ENCODE data around the gene APEH. TPM values are rescaled to one million over a fixed set of nuclear protein-coding genes. Genes with fewer than 3 reads are reported as not detected.

Gene APEH
- total and polyA plus RNA-seq, 2 of the 4 experiments (the other 2 are of a cell fraction): 89.2 to 142 TPM

GRCh38 chr3:49675912-49676311 lies 1.8 kb downstream of the APEH start:
- H3K27ac ChIP-seq (ENCODE audit: insufficient read depth, low read length): no peak overlapping the region
- in situ Hi-C loops (cut with MboI; ENCODE audit: low sequenced_read_pairs): loop anchor here (5.0 kb wide), 1 partner anchor 139 kb away; no protein-coding TSS in a partner anchor
- POLR2A ChIA-PET (ENCODE audit: unreplicated experiment): no interaction called here

More at GRCh38 chr3:49675912-49676311, 1.8 kb downstream of the APEH start:
- Histone ChIP-seq H3K9ac (ENCODE audit: low read depth, low read length) (no peak overlapping the region), H2BK120ac (ENCODE audit: low read depth, low read length) (no peak overlapping the region), H3K4ac (ENCODE audit: low read depth, low read length) (no peak overlapping the region), H3K14ac (replicated peaks; ENCODE audit: low read depth, low read length) (no peak overlapping the region), H2AK9ac (replicated peaks; ENCODE audit: low read depth, low read length, poor library complexity) (no peak overlapping the region), H3K79me1 (ENCODE audit: low read depth in 1 of 2, low read length in 2 of 2) (peaks cover 28 to 54% of the 10 kb centered on the region in 2 experiments), H2AK5ac (ENCODE audit: low read depth, low read length) (no peak overlapping the region), H3K27me3 (ENCODE audit: control insufficient read depth, insufficient read depth, low read length) (no peaks in the 10 kb centered on the region), H2BK15ac (ENCODE audit: low read depth, low read length) (no peak overlapping the region), H3K56ac (ENCODE audit: extremely low read depth, insufficient read depth, low read length) (no peak overlapping the region), H3K4me2 (ENCODE audit: low read depth, low read length) (no peak overlapping the region), H4K8ac (ENCODE audit: low read depth in 2 of 2, low read length in 2 of 2) (no peak overlapping the region), H4K20me1 (ENCODE audit: insufficient read depth, low read length) (peaks cover 10% of the 10 kb centered on the region; the same call in 1 of the 2 replicates), H2BK5ac (ENCODE audit: low read depth, low read length, poor library complexity, severe bottlenecking) (no peak overlapping the region), H3K9me3 (ENCODE audit: control insufficient read depth, insufficient read depth, low read length) (no peaks in the 10 kb centered on the region), H2AFZ (replicated peaks; ENCODE audit: low read length, poor library complexity) (no peak overlapping the region), H3K9me1 (ENCODE audit: insufficient read depth, low read length) (peaks cover 17% of the 10 kb centered on the region), H4K5ac (ENCODE audit: low read depth, low read length) (no peak overlapping the region), H3K4me1 (ENCODE audit: control insufficient read depth, insufficient read depth, low read length) (peaks cover 9% of the 10 kb centered on the region), H3K23ac (ENCODE audit: low read depth, low read length) (no peak overlapping the region), H2BK20ac (ENCODE audit: low read depth, low read length) (no peak overlapping the region), H3K4me3 (ENCODE audit: insufficient read depth, low read depth, low read length) (no peak overlapping the region), H4K91ac (ENCODE audit: insufficient read depth, low read depth, low read length) (no peak overlapping the region), H3K36me3 (ENCODE audit: control insufficient read depth, insufficient read depth, low read length) (peaks cover 51% of the 10 kb centered on the region), H3K18ac (ENCODE audit: low read depth, low read length) (no peak overlapping the region)
- intact Hi-C loops (cut with micrococcal nuclease): no loop called here
- CTCF ChIA-PET: no interaction called here
- WGBS, 2 experiments (ENCODE audit: extremely low coverage in 2 of 2, insufficient read length in 1 of 2): 94% methylated on average over 5 of the region's 11 CpGs; no CpG with 5 or more reads in 1 of the 2 experiments
- no TSS peak for BruUV-seq (replicated peaks)
- ATAC-seq (ENCODE audit: low read depth) (no peak), DNase-seq (no peak)
- dilution Hi-C loops (cut with HindIII; ENCODE audit: low sequenced_read_pairs, unreplicated experiment): no loop called here
- no peak for TF ChIP-seq MAZ (IDR thresholded peaks at IDR 0.05; ENCODE audit: borderline replicate concordance, low read depth, low read length)
- TF ChIP-seq ELK1 (IDR thresholded peaks at IDR 0.05; ENCODE audit: borderline replicate concordance, low read depth, low read length): no peak
- TF ChIP-seq BHLHE40 (IDR thresholded peaks at IDR 0.05; ENCODE audit: low read depth, low read length): no peak
